ENCODE measurements around the gene NCKAP5. TPM values are rescaled to one million over a fixed set of nuclear protein-coding genes. Genes with fewer than 3 reads are reported as not detected.

NCKAP5 gene
- total and polyA plus RNA-seq, 2 experiments from 2014 or later, result 0.65 to 0.86 TPM

DNA sequence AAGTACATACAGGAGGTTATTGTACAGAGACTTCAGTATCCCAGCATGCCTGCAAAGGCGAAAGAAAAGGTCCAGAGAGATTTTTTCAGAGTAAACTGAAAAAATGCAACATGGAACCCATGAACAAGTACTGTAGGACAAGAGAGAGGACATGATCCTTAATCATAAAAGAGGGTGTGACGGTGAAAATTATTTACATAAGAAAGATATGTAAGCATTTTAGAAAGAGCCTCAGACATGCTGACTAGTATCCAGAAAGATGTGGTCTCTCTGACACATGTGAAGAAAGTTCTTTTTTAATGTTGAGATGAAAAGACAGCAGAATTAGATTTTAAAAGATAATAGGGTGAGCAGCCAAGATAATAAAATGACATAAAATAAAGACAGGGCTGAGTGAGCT lies 262.0 kb downstream of the NCKAP5 start:
- WGBS, 2 experiments (ENCODE audit: low coverage in 1 of 2, low lambda C conversion rate in 2 of 2, missing lambda C conversion rate in 2 of 2), result 68 to 73% methylated on average over 2 of the region's 2 CpGs
- H3K27me3 ChIP-seq (replicated peaks; ENCODE audit: insufficient read depth), result no peaks in the 10 kb centered on the region
- H3K36me3 ChIP-seq (ENCODE audit: low read depth), result no peaks in the 10 kb centered on the region
- H3K4me1 ChIP-seq (ENCODE audit: insufficient read depth), result peaks cover 4% of the 10 kb centered on the region; the same call in 1 of the 2 replicates
- H3K4me3 ChIP-seq, result no peak overlapping the region
- H3F3A ChIP-seq (ENCODE audit: insufficient read depth), result no peaks in the 10 kb centered on the region
- H3K27ac ChIP-seq, result no peak overlapping the region
- no peaks in the 10 kb centered on the region for H4K20me1 ChIP-seq (ENCODE audit: insufficient read depth)
- H3K9me2 ChIP-seq (ENCODE audit: insufficient read depth), result no peaks in the 10 kb centered on the region
- H3K9ac ChIP-seq, result no peak overlapping the region
- no peak for DNase-seq
- in situ Hi-C loops (cut with MboI), result no loop called here
- no peak overlapping the region for H3K4me2 ChIP-seq (ENCODE audit: unreplicated experiment)
- H3K9me3 ChIP-seq (ENCODE audit: low read depth), result no peaks in the 10 kb centered on the region
- H3K79me2 ChIP-seq (ENCODE audit: insufficient read depth), result no peaks in the 10 kb centered on the region
- no peak overlapping the region for H2AFZ ChIP-seq
- TF ChIP-seq EZH2phosphoT487 (IDR thresholded peaks at IDR 0.05; ENCODE audit: insufficient read depth, low read depth) (no peak), EZH2 (IDR thresholded peaks at IDR 0.05; ENCODE audit: insufficient read depth, poor library complexity, severe bottlenecking) (no peak)

DNA sequence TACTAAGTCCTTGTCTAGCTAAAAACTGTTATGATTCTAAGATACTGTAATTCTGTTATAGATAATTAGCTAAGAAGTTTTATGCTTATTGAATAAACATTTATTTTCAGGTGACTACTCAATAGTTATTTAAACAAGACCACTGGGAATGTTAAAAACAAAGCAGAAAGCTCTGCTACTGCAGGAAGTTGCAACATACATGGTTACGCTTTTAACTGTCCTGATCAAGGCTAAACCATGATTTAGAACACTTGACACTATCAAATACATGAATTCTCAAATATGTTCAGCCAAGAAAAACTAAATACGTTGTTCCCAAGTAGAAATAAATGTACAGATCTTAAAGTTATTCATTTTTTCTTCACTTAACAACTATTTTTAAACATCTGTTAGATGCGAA lies 263.9 kb downstream of the NCKAP5 start:
- H3K9me3 ChIP-seq (ENCODE audit: low read depth), result no peaks in the 10 kb centered on the region
- H3K27me3 ChIP-seq (replicated peaks; ENCODE audit: insufficient read depth), result no peaks in the 10 kb centered on the region
- TF ChIP-seq EZH2phosphoT487 (IDR thresholded peaks at IDR 0.05; ENCODE audit: insufficient read depth, low read depth) (no peak), EZH2 (IDR thresholded peaks at IDR 0.05; ENCODE audit: insufficient read depth, poor library complexity, severe bottlenecking) (no peak)
- H3K79me2 ChIP-seq (ENCODE audit: insufficient read depth), result no peaks in the 10 kb centered on the region
- H3K4me3 ChIP-seq, result no peak overlapping the region
- H3K36me3 ChIP-seq (ENCODE audit: low read depth), result no peaks in the 10 kb centered on the region
- in situ Hi-C loops (cut with MboI), result no loop called here
- H3K9me2 ChIP-seq (ENCODE audit: insufficient read depth), result no peaks in the 10 kb centered on the region
- H3F3A ChIP-seq (ENCODE audit: insufficient read depth), result no peaks in the 10 kb centered on the region
- 82% methylated on average over 3 of the region's 3 CpGs for WGBS, 2 experiments (ENCODE audit: low coverage in 1 of 2, low lambda C conversion rate in 2 of 2, missing lambda C conversion rate in 2 of 2)
- H2AFZ ChIP-seq, result no peak overlapping the region
- H3K9ac ChIP-seq, result no peak overlapping the region
- no peak overlapping the region for H3K4me2 ChIP-seq (ENCODE audit: unreplicated experiment)
- H3K4me1 ChIP-seq (ENCODE audit: insufficient read depth), result peaks cover 4% of the 10 kb centered on the region; the same call in 1 of the 2 replicates
- H4K20me1 ChIP-seq (ENCODE audit: insufficient read depth), result no peaks in the 10 kb centered on the region
- no peak overlapping the region for H3K27ac ChIP-seq
- no peak for DNase-seq

DNA sequence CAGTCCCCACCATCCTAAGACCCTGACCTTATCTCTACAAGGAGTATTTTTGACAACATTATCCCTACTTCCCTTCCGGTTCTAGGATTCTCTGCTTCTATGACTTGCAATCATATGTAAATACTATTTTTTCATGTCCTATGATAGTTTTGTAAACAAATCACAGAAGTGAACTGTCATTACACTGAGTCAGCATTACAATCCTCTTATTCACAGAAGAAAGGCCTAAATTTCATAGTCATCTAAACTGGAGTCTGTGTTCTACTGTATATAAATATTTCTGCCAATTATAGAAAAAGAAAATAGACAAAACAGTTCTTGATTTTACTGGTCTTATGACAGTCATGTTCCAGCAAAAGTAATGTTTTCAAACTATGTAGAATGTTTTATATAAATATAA lies 265.1 kb downstream of the NCKAP5 start:
- no peak overlapping the region for H3K27ac ChIP-seq

DNA sequence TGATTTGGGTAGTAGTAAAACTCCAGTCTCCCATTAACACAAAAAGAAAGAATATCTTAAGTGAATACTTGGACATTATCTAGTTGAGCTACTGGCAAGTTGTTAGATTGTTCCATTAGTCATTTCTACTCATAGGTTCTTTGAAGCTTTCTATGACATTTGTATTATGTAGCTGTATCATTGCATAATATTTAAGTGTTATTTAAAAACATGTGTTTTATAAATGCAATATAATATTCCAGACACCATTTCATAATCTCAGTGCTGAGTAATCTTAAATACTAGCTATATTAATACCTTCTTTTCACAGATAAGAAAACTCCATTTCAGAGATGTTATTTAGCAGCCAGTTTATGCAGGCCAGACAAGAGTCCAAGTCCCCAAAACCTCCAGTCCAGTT lies 271.9 kb downstream of the NCKAP5 start:
- Histone ChIP-seq H3K4me3 (no peak overlapping the region), H3K27ac (no peak overlapping the region), H4K20me1 (ENCODE audit: insufficient read depth) (no peaks in the 10 kb centered on the region), H3K27me3 (replicated peaks; ENCODE audit: insufficient read depth) (no peaks in the 10 kb centered on the region), H3K4me2 (ENCODE audit: unreplicated experiment) (no peak overlapping the region), H3K79me2 (ENCODE audit: insufficient read depth) (no peaks in the 10 kb centered on the region), H3K4me1 (ENCODE audit: insufficient read depth) (no peaks in the 10 kb centered on the region), H3F3A (ENCODE audit: insufficient read depth) (no peaks in the 10 kb centered on the region), H2AFZ (no peak overlapping the region), H3K9me3 (ENCODE audit: low read depth) (no peaks in the 10 kb centered on the region), H3K36me3 (ENCODE audit: low read depth) (no peaks in the 10 kb centered on the region), H3K9ac (no peak overlapping the region), H3K9me2 (ENCODE audit: insufficient read depth) (no peaks in the 10 kb centered on the region)
- DNase-seq, result peak; percentile 24
- TF ChIP-seq EZH2 (IDR thresholded peaks at IDR 0.05; ENCODE audit: insufficient read depth, poor library complexity, severe bottlenecking) (no peak), EZH2phosphoT487 (IDR thresholded peaks at IDR 0.05; ENCODE audit: insufficient read depth, low read depth) (no peak)
- in situ Hi-C loops (cut with MboI), result no loop called here

More for the DNA sequence above, 265.1 kb downstream of the NCKAP5 start:
- Histone ChIP-seq H3K9me3 (ENCODE audit: low read depth) (no peaks in the 10 kb centered on the region), H3F3A (ENCODE audit: insufficient read depth) (no peaks in the 10 kb centered on the region), H3K36me3 (ENCODE audit: low read depth) (no peaks in the 10 kb centered on the region), H3K9ac (no peak overlapping the region), H3K9me2 (ENCODE audit: insufficient read depth) (no peaks in the 10 kb centered on the region), H2AFZ (no peak overlapping the region), H3K27me3 (replicated peaks; ENCODE audit: insufficient read depth) (no peaks in the 10 kb centered on the region), H3K4me1 (ENCODE audit: insufficient read depth) (peaks cover 4% of the 10 kb centered on the region; the same call in 1 of the 2 replicates), H4K20me1 (ENCODE audit: insufficient read depth) (no peaks in the 10 kb centered on the region), H3K4me2 (ENCODE audit: unreplicated experiment) (no peak overlapping the region), H3K79me2 (ENCODE audit: insufficient read depth) (no peaks in the 10 kb centered on the region), H3K4me3 (no peak overlapping the region)
- peak; percentile 56 for DNase-seq
- TF ChIP-seq EZH2phosphoT487 (IDR thresholded peaks at IDR 0.05; ENCODE audit: insufficient read depth, low read depth) (no peak), EZH2 (IDR thresholded peaks at IDR 0.05; ENCODE audit: insufficient read depth, poor library complexity, severe bottlenecking) (no peak)
- in situ Hi-C loops (cut with MboI), result no loop called here
- 27 to 39% methylated on average over 1 of the region's 1 CpG for WGBS, 2 experiments (ENCODE audit: low coverage in 1 of 2, low lambda C conversion rate in 2 of 2, missing lambda C conversion rate in 2 of 2)

All from GM23248 (cell line).